ENCODE data around the gene KRT40.
A peak's percentile ranks its signal among the peaks of the same experiment; 100 is the strongest.

The KRT40 gene

GRCh38 chr17:40997361-40997760 lies 13.2 kb upstream of the KRT40 start:
- no peak for DNase-seq (ENCODE audit: low read depth, low spot score)

- no peak for DNase-seq (ENCODE audit: low read depth, low spot score)
Measured at GRCh38 chr17:40996829-40997228, 12.7 kb upstream of the KRT40 start.

DNA sequence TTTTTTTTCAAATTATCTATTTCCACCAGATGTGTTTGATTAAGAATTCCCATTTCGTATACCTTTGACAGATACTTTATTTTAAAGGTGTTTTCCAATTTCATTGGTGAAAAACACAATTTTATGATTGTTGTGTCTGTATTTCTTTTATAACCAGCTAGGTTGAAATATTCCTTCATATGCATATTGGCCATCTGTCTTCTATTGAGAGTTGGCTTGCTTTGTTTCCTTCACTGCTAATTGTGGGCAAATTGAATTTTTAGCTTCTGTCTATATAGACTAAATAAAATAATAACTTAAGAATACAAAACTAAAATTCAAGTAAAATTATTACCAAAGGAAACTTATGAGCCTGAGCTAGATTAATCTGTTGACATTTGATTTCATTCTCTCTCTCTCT lies 11.0 kb upstream of the KRT40 start:
- no peak for DNase-seq (ENCODE audit: low read depth, low spot score)

- DNase-seq (ENCODE audit: low read depth, low spot score): no peak
Measured at GRCh38 chr17:40993839-40994238, 9.7 kb upstream of the KRT40 start, which contains the start of gene KRTAP3-3. Gene KRTAP3-3, minus strand, starts transcription at chr17:40994164. Its CDS starts 67 bp downstream, at chr17:40994097.

- DNase-seq (ENCODE audit: low read depth, low spot score): no peak
Measured at GRCh38 chr17:40993084-40993483, 9.0 kb upstream of the KRT40 start.

DNA sequence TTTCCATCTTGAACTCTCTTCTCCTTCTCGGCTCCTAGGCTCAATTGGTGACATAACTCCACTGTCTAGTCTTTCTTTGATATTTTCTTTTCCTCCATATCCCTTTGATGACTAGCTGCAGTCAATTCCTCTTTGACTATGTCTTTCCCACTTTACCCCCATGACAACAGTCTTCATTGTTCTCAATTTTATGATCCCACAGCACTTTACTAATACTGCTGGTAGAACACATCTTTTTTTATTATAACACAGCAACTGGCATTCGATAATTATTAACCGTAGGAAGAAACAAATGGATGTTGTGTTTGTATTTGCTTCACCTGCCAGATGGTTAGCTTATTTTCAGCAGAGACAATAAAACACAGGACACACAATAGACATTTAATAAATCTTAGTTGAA lies 8.5 kb upstream of the KRT40 start:
- no peak for DNase-seq (ENCODE audit: low read depth, low spot score)

DNA sequence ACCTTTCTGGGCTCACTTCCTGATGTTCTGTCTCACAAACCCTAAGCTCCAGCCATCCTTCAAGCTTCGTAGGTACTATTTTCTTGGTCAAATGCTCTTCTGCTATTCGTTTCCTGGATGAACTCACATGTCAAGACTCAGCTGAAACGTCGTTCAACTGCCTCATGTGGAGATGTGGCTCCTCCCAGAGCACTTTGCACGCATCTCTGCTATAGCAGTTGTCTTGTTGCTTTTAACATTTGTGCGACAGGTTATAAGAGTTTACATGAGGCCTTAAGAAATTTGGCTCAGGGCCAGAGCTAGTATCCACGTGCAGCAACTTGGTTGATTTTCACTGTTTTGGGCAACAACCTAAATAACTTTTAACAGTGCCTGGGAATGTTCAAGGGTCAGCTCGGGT lies 2.8 kb upstream of the KRT40 start:
- DNase-seq (ENCODE audit: low read depth, low spot score): no peak

- DNase-seq (ENCODE audit: low read depth, low spot score): no peak
Measured at GRCh38 chr17:40981115-40981514, 3.0 kb downstream of the KRT40 start.

DNA sequence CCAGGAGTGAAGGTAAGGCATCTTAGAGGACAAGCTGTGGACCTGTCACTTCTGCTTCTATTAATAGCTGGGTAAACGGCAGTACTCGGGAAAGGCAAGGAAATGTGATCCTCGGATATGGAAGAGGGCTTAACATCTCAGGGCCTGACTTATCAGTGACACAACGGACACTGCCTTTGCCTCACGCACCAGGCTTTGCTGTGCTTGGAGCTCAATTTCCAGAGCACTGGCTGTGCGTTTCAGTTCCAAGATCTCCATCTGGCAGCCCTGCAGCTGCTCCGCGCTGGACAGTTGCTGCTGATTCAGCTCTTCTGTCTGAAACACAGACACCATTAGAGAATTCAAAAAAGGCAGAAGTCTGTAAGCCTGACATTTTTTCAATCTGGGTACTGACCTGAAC lies 3.5 kb downstream of the KRT40 start:
- peak; percentile 31 for DNase-seq (ENCODE audit: low read depth, low spot score)

- no peak for DNase-seq (ENCODE audit: low read depth, low spot score)
Measured at GRCh38 chr17:40980117-40980516, 4.0 kb downstream of the KRT40 start.

GRCh38 chr17:40978575-40979151 lies 5.5 kb downstream of the KRT40 start:
- peak; percentile 21 for DNase-seq (ENCODE audit: low read depth, low spot score)

DNA sequence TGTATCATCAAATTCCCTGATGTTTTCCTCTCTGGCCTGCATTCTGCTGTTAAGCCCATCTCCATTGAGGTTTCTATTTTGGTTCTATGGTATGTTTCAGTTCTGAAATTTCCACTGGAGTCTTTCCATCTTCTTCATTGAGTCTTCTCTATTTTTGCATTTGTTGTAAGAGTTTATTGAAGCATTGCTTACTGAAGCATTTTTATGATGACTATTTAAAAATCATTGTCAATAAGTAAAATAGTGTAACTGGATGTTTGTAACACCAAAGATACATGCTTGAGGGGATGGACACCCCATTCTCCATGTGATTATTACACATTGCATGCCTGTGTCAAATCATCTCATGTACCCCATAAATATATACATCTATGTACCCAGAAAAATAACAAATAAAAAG lies 8.6 kb downstream of the KRT40 start:
- DNase-seq (ENCODE audit: low read depth, low spot score): no peak

DNA sequence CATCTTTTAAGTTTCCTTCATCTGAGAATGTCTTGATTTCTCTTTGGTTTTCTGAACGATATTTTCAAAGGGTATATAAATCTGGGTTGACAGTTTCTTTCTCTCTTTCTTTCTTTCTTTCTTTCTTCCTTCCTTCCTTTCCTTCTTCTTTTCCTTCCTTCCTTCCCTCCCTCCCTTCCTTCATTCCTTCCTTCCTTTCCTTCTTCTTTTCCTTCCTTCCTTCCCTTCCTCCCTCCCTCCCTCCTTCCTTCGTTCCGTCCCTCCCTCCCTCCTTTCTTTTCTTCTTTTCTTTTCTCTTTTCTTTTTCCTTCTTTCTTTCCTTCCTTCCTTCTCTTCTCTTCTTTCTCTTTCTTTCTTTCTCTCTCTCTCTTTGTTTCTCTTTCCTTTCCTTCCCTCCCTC lies 9.8 kb downstream of the KRT40 start:
- no peak for DNase-seq (ENCODE audit: low read depth, low spot score)

- DNase-seq (ENCODE audit: low read depth, low spot score): no peak
Measured at GRCh38 chr17:40967582-40967981, 16.5 kb downstream of the KRT40 start.

GRCh38 chr17:40966848-40967247 lies 17.3 kb downstream of the KRT40 start, which contains the start of gene KRT39:
Gene KRT39, minus strand, starts transcription at chr17:40966948. Its CDS starts 92 bp downstream, at chr17:40966856.
- DNase-seq (ENCODE audit: low read depth, low spot score): no peak

DNA sequence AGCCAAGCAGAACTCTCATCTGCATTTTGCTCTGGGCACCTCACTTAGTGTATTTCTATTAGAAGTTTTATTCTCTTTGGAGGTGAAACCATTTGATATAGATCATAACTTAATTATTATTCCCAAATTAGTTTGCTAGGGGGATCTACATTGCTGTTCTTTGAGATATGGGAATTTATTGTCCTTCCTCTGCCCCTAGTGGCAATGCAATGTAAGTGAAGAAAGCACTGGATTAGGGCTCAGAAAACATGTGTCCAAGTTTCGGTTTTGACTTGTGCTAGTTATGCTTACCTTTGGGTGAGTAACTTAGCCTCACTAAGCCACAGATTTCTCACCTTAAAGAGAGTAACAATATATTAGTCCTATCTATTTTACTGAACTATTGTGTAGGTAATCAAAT lies 20.3 kb downstream of the KRT40 start:
- no peak for DNase-seq (ENCODE audit: low read depth, low spot score)

GRCh38 chr17:40962059-40962561 lies 22.0 kb downstream of the KRT40 start:
- DNase-seq (ENCODE audit: low read depth, low spot score): no peak

DNA sequence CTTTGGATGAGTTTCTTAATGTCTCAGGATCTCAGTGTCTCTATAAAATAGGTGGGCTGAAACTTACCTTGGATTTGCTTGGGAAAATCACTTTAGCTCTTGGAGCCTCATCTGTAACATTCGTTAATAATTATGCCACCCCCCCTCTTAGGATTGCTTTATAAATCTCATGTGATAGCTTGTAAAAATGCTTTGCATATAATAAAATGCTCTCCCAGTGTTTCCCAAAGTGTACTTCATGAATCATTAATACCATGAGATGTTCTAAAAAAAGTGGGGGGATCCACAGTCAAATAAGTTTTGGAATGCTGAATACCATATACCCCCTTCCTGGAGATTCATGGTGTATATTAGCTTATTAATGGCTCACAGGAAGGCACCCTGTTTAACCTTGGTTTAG lies 22.5 kb downstream of the KRT40 start:
- DNase-seq (ENCODE audit: low read depth, low spot score): no peak

DNA sequence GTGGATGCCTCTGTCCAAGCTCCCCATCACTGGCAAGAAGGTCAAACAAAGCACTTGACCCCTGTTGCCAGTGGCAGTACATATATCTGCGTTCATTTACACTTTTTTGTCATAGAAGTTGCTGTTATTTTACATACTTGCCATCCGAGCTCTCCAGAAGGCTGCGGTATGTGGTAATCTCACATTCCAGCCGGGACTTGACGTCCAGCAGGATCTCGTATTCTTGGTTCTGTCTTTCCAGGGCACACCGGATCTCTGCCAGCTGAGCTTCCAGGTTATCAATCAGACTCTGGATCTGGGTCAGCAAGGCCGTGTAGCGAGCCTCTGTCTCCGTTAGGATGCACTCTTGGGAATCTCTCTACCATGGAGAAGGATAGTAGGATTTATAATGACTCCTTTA lies 24.0 kb downstream of the KRT40 start:
- peak; percentile 20 for DNase-seq (ENCODE audit: low read depth, low spot score)

GRCh38 chr17:40958086-40958953 lies 25.8 kb downstream of the KRT40 start:
- DNase-seq (ENCODE audit: low read depth, low spot score): peak; percentile 57

DNA sequence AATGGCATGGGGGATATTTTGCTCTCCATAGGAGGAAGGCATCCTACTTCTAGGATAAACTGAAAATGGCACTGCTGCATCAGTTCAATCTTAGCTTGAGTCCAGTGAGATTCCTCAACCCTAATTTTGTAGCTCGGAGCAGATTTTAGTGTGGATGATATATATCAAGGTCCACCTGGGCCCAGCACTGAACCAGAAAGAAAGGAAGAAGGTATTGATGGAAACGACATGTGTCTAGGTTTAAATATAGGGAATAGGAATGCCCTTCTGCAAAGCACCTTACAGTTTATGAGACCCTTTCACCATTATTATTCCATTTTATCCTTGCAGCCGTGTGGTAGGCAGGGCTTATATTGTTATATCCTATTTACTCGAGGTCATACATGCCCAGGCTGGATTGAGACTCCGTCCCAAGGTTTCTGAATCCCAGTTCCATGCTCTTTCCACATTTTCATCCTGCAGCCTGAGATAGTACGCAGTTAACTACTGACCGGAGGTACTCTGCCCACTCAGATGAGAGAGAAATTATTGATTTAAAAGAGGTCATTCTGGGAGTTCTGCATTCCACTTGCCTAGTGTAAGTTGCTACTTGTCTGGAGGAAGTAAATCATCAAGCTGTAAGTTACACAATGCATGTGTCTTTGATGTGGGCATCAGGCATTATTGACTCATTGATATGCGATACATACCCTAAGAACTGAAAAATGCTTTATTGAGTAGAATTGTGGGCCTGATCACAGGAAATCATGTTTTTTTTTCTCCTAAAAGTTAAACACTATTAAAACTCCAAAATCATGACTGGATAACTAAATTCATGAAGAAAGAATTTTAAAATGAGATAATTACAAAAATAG lies 27.5 kb downstream of the KRT40 start:
- DNase-seq (ENCODE audit: low read depth, low spot score): no peak

GRCh38 chr17:40953881-40954280 lies 30.2 kb downstream of the KRT40 start:
- DNase-seq (ENCODE audit: low read depth, low spot score): no peak
